Activated CD4-positive, CD25-positive, alpha-beta regulatory T cell treated with anti-CD3 and anti-CD28 coated beads, Interleukin-2, amount 50 U/mL, for 16 hours (primary cell): Measurements from ENCODE around the gene CANX.

Experiments used
- DNase-seq: peaks from one replicate; pipeline ENCODE4 v3.0.0-alpha.2; 2020; ENCODE audit warnings: low read depth, low spot score

Gene CANX

GRCh38 chr5:179777456-179777855 is 78.7 kb downstream of the CANX start:
- DNase-seq: no peak

GRCh38 chr5:179777909-179778308 is 79.1 kb downstream of the CANX start:
- DNase-seq: no peak

GRCh38 chr5:179778591-179778990 is 79.8 kb downstream of the CANX start:
- DNase-seq: no peak

- no peak for DNase-seq
Observed at GRCh38 chr5:179779826-179780225, 81.1 kb downstream of the CANX start.

- DNase-seq: no peak
Observed at GRCh38 chr5:179780362-179780761, 81.6 kb downstream of the CANX start.
